Epidermal melanocyte (primary cell): ENCODE results near the gene ACSM3.
"Not testable (repeated sequence)": the region's sequence is repeated elsewhere in the genome, so short reads cannot be mapped to it uniquely, and the experiment has no call there.

Source experiments
- DNase-seq: peaks from one replicate; pipeline ENCODE4 v3.0.0; 2011; ENCODE audit warnings: low spot score; ENCODE audit not compliant: insufficient read length

The ACSM3 gene

DNA sequence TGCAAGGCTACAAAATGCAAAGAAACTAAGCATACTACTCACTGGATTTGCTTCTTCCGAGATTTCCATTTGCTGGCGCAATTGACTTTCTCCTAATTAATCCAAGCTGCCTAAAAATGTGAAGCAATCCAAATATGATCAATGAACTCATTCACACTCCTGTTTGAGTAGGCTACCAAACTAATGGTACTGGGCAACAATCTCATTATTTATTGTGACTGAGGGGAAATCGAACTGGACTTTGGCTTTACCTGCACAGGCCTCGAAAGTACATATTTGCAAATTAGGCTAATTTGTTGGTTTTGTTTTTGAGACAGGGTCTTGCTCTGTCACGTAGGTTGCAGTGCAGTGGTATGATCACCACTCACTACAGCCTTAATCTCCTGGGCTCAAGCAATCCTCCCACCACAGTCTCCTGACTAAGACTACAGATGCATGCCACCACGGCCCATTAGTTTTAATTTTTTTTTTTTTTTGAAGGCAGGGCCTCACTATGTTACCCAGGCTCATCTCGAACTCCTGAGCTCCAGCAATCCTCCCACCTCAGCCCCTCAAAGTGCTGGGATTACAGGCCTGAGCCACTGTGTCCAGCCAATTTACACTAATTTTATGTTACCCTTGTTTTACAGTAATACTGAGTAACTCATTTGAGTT is 39.9 kb downstream of the ACSM3 start:
- no peak for DNase-seq

DNA sequence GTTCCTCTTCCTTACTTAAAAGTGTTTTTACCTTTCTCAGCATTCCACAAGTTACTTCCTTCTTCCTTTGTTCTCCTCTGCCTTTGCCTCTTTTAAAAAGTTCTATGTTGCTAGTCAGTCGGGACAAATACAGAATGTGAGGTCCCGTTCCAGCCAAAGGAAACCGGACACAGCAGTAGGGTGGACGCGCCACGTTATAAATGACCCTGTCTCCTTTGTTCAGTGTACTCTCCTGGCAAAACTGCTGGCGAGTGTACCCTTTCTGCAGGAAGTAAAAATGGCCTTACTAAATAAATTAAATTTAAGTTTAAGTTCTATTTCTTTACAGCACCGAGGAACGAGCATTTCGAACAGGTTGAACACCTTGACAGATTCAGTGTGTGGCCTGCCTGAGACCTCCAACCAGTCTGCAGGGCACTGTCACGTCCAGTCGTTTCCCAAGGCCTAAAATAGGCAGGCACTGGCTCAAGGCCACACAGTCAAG is 41.9 kb downstream of the ACSM3 start:
- DNase-seq = not testable (repeated sequence)

DNA sequence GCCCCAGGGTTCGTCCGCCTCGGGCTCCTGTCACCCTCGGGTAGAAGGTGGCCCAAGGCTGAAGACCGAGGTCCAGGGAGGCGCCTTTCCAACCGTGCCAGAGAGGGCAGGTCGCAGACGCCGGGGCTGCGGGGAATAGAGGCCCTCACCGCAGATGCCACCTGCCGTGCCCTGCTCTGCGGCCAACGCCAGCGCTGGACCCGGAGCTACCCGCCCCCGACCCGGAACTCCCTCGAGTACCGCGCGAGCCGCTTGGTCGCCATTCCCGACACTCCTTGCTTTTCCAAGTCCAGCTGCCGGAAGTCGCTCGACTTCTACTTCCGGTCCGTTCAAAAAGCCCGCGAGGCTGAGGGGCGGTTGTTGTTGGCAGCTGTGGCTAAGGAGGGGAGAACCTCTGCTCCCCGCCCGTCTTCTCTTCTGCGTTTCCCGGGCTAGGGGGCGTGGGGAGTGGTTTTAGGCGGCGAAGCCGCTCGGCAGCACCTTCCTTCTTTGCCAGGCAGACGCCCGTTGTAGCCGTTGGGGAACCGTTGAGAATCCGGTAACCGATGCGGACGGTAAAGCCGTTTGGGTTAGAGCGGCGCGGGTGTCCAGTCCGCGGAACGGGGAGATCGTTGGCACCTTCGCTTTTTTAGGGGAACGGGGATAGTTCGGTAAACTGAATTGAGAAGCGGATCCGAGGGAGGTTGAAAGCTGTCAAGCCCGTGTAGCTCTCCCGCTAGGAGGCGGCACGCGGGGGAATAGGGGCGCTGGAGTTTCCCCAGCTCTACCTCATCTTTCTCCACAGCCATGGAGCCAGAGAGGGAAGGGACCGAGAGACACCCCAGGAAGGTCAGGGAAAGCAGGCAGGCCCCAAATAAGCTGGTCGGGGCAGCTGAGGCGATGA is 42.6 kb downstream of the ACSM3 start, which contains the start of the genes ERI2 and REXO5:
TSS of gene ERI2 (minus strand) at position 305 of the 883 bp plus-strand sequence. CDS start at position 263, 42 bp downstream.
TSS of gene REXO5 (plus strand) at position 360 of the 883 bp plus-strand sequence. CDS start at position 787, 427 bp downstream.
- DNase-seq = peak; percentile 86

DNA sequence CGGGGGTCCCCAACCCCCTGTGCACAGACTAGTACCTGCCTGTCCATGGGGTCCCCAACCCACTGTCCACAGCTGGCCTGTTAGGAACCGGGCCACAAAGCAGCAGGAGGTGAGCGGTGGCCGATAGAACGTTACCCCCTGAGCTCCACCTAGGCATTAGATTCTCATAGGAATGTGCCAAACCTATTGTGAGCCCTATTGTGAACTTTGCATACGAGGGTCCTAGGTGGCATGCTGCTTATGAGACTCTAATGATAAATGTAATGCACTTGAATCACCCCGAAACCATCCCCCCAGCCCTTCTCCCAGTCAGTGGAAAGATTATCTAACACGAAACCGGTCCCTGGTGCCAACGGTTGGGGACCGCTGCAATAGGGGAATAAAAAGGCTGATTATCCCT is 44.0 kb downstream of the ACSM3 start:
- no peak for DNase-seq

DNA sequence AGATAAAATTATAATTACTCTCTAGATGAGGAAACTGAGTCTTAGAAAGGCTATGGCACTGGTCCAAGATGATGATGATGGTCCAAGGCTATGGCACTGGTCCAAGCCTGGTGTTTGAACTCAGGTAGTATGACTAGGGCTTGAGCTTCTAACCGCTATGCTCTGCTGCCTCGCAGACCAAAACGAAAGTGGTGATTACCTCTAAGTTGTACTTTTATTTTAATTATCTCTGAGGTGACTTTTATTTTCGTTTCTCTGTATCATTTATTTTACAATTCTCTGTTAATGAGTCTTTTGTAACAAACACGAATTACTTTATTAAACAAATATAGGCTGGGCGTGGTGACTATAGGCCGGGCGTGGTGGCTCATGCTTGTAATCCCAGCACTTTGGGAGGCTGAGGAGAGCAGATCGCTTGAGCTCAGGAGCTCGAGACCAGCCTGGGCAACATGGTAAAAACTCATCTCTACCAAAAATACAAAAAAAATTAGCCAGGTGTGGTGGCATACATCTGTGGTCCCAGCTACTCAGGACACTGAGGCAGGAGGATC is 48.1 kb downstream of the ACSM3 start:
- DNase-seq = no peak

DNA sequence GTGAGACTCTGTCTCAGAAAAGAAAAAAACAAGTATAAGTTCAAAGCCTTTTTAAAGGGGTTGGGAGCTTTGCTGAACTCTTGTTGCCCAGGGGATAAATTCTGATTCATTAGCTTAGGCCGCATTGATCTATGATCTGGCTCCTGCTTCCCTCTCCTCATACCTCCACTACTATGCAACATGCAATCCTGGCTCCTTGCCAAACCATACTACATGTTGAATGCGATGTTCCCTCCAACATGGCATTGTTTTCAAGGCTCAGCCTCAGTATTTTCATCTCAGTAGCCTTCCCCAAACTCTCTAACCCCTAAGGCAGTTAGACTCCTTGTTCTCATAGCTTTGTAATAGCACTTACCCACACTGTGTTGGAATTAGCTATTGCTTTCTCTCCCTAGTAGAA is 48.7 kb downstream of the ACSM3 start:
- DNase-seq = no peak

DNA sequence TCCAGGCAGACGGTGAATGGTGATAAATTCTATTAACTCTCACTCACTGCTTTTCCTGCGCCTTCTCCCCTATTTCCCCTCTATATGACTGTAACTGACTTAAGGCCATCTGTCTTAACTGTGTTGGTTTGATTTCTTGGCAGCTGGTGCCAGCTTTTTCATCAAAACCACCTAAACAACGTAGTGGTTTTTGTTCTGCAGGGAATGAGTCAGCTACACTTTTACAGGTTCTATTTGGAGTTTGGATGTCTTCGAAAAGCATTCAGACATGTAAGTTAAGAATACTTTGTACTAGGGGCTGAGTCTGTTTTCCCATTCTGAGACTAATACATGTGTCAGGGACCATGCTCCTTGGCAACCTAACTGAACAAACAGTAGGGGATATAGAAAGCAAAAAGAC is 51.0 kb downstream of the ACSM3 start:
- no peak for DNase-seq

DNA sequence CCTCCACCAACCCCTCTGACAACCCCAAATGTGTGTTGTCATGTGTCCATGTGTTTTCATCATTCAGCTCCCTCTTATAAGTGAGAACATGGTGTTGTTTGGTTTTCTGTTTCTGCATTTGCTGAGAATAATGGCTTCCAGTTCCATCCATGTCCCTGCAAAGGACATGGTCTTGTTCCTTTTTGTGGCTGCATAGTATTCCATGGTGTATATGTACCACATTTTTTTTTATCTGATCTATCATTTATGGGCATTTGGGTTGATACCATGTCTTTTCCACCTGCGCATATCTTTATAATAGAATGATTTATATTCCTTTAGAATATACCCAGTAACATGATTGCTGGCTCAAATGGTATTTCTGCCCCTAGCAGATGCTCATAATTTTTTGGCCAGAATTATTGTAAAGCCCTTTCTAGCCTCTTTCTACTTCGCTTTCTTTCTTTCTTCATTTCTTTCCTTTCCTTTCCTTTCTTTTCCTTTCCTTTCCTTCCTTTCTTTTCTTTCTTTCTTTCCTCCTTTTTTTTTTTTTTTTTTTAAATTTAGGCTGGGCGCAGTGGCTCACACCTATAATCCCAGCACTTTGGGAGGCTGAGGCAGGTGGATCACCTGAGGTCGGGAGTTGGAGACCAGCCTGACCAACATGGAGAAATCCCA is 55.2 kb downstream of the ACSM3 start:
- no peak for DNase-seq

DNA sequence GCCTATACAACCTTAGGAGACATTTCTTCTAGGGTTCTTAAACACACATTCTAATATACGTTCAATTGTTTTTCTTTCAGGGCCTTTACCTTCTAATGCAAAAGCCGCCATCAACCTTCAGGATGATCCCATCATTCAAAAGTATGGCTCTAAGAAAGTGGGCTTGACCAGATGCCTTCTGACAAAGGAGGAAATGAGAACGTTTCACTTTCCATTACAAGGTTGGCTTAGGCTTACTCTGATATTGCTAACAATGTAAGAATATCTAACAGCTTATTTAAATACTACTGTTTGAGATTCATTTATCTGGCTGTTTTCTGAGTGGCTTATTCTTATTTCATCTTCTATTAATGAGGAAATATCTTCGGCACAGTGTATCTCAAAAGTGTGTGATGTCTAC is 57.9 kb downstream of the ACSM3 start:
- DNase-seq = no peak

DNA sequence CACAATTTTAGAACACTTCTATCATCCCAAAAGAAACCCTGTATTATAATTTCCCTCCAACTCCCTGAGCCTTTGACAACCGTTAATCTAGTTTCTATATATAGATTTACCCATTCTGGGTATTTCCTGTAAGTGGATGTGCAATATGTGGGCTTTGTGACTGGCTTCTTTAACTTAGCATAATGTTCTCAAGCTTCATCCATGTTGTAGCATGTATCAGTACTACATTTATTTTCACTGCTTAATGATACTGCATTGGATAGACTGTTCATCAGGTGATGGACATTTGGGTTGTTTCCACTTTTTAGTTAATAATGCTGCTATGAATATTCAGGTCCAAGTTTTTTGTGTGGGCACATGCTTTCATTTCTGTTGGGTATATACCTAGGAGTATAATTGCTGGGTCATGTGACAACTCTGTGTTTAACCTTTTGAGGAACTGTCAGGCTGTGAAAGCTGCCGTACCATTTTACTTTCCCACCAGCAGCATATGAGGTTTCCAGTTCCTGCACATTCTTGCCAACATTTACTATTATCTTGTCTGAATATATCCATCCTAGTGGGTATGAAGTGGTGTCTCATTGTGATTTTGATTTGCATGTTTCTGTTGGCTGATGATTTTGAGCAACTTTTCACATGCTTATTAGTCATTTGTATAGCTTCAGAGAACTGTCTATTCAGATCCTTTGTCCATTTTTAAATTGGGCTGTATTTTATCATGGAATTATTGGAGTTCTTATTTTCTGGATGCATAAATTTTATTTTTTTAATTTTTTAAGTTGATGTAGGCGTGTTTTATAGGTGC is 58.9 kb downstream of the ACSM3 start:
- DNase-seq = no peak

DNA sequence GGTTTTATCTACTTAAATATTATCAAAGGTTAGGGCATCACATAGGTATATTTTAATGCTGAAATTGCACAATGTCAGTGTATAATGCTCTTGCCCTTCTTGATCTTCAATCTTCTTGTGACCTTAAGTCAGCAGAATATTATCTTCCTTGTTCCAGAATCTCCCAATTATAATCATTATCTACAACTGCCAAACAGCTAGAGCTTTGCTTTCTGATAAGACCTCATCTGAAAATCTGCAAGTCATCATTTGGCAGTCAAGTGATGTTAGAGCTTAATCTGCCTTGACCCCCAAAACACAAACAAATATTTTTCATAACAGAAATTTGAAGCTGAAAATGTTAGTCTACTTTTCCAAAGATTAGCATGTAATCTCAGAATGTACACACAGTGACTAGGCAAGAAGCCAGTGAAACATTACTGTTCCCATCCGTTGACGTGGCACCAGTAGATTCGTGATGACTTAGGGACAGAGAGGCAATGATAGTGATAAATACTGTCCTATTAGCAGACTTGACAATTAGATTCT is 62.3 kb downstream of the ACSM3 start:
- no peak for DNase-seq

DNA sequence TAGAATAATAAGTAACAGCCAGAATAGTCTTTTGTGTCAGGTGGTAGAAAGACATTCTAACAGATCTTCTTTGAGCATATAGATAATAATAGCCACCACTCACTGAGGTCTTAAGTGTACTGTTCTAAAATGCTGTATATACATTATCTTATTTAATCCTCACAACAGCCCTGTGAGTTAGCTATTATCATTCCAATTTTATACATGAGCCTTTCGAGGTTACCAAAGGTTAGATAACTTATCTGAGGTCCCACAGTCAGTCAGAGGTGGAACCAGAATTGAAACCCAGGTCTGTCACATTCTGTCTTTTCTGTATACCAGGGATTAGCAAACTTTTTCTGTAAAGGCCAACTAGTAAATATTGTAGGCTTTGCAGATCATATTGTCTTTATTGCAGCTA is 65.7 kb downstream of the ACSM3 start:
- DNase-seq = no peak

DNA sequence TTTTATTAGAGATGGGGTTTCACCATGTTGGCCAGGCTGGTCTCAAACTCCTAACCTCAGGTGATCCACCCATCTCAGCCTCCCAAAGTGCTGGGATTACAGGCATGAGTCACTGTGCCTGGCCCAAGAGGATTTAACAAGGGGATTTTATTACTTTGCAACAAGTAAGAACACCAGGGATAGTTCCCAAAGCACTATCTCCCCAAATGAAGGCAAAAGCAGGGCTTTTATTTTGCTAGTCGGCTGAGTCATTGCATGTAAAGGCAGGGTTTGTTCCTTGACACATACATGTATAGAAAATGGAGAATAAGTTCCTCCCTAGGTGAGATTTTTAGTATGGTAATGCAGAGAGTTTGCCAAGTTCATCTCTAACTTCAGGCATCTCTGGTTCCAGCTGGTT is 66.6 kb downstream of the ACSM3 start:
- DNase-seq = no peak

DNA sequence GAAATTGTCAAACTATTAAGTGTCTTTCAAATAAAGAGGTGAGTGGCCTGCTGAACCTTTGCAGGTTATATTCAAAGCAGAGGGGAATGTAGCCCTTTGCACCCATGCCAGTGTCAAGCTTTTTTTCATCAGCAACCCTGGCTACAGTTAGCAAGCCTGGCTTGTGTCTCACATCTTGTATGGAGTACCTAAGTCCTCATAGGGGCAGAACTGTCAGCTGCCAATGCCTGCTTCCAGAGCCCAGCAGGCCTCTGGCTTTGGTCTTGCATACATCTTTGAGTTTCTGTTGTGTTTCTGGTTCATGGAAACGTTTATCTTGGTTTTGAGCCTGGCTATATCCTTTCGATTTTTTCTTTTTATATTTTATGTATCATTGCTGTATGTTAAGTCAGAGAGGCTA is 69.3 kb downstream of the ACSM3 start:
- no peak for DNase-seq

DNA sequence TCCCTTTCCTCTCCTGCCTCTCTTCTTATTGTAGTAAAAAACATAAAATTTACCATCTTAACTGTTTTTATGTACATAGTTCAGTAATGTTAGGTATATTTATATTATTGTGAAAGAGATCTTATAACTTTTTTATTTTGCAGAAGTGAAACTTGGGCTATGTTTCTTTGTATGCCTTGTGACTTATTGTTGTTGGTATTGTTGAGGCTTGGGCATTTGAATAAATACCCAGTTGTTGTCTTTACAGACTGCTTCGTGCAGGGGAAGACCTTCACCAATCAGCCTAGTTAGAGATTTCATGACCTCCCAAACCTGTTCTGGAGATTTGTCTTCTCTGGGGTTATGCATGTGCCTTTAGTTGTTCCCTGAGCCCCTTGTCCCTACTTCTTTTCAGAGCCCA is 74.4 kb downstream of the ACSM3 start:
- no peak for DNase-seq

DNA sequence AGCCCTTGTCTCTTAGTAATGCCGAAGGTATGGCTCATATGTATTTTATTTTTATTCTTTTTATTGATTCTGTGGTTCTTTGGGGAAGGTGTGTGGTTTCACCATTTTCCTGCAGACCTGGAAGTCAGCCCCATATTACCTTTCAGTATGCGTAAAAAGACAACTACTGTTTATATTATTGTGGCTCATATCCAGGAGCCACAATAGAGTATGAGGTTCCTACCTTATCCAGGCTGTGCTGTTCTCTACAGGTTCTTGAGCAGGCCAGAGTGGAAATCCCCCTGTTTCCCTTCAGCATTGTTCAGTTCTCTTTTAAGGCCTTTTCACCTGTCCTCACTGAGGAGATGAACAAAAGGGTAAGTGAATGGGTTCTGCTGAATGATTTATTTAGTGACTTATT is 75.7 kb downstream of the ACSM3 start:
- DNase-seq = no peak

DNA sequence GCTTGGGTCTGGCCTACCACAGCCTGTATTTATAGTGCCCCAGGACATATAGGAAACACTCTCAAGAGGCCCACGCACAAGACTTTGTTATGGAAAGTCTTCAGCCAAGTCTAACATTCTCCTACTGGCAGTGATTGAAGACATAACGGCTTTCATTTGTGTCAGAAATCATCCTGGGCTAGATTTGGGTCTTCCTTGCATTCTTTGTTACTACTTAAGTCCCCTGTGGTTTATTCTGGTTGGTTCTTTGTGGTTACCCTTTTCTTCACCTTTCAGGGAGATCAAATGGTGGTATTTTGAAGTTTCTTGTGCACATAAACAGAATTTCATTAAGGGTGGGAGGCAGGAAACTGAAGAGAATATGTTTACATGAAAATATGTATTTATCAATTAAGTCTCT is 80.2 kb downstream of the ACSM3 start:
- no peak for DNase-seq

DNA sequence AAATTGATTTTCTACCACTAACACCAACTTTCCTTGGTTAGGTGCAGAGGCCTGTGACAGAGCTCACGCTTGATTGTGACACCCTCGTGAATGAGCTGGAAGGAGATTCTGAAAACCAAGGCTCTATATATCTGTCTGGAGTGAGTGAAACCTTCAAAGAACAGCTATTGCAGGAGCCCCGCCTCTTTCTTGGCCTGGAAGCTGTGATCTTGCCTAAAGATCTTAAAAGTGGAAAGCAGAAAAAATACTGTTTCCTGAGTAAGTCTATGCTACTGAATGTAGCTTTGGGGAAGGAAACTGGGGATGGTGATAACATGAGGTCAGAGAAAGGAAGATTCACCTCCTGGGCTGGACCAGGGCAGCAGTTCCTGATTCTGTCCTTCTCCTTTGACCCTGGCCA is 80.8 kb downstream of the ACSM3 start:
- no peak for DNase-seq

DNA sequence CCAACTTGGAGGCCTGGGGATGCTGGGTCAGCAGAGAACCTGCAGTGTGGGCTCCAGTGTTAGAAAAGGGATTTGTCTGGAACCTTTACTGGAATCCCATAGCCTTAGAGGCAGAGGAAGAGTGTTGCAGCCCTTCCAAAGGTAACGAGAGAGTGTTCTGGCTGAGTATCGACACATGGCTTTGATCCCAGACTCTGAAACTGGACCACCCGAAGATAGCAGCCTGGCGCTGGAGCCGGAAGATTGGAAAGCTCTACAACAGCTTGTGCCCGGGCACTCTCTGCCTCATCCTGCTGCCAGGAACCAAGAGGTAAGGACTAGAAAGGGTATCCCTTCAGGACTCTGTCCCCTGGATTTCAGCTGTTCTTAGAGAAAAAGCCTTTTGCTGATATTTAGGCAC is 82.2 kb downstream of the ACSM3 start:
- no peak for DNase-seq

DNA sequence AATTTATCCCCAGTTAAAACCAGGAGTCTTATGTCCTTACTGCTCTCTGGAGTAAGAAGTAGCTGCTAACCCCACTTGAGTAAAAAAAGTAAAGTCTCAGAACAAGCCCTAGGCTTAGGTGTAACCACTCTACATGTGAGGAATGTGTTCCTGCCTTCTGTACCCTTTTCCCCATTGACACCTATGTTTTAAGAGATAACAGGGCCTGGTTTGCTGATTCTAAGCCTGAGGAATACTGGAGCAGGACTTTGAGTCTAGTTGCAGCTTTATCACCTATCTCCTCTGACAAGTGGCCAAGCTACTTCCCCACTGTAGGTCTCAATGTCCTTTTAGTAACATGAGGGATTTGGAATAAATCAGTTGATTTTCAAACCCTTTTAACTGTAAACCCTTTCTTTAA is 82.7 kb downstream of the ACSM3 start:
- no peak for DNase-seq
